Loucy (cell line): Measurements from ENCODE around the gene FBRSL1.

Experiments
- H2AFZ ChIP-seq: fragments of 200-600 bp; sonication (generic); 2 replicates; pipeline ENCODE4 v1.6.0; 2016; ENCODE audit warnings: antibody characterized with exemption, mild to moderate bottlenecking, low read length, moderate library complexity
- H3F3A ChIP-seq: fragments of 200-600 bp; 2 replicates; pipeline ENCODE4 v1.6.0; 2016; ENCODE audit warnings: antibody characterized with exemption, low read depth, mild to moderate bottlenecking
- H3K27me3 ChIP-seq: fragments of 200-600 bp; sonication (generic); 2 replicates; pipeline ENCODE4 v1.6.1; 2014; ENCODE audit warnings: low read length, mild to moderate bottlenecking; ENCODE audit not compliant: insufficient read depth, poor library complexity, severe bottlenecking
- H3K36me3 ChIP-seq: fragments of 200-600 bp; sonication (generic); 2 replicates; pipeline ENCODE4 v1.6.1; 2016; ENCODE audit warnings: low read length; ENCODE audit not compliant: insufficient read depth
- H3K4me1 ChIP-seq: fragments of 200-600 bp; sonication (generic); 2 replicates; pipeline ENCODE4 v1.5.1; 2014; ENCODE audit warnings: low read length, mild to moderate bottlenecking; ENCODE audit not compliant: insufficient read depth, poor library complexity, severe bottlenecking
- H3K4me2 ChIP-seq: fragments of 200-600 bp; sonication (generic); 2 replicates; pipeline ENCODE4 v1.6.0; 2014; ENCODE audit warnings: antibody characterized with exemption, low read length, low read depth, mild to moderate bottlenecking; ENCODE audit not compliant: poor library complexity, severe bottlenecking
- H3K4me3 ChIP-seq: fragments of 200-600 bp; sonication (generic); 2 replicates; pipeline ENCODE4 v1.5.1; 2014; ENCODE audit warnings: low read length, mild to moderate bottlenecking, mixed read lengths; ENCODE audit not compliant: poor library complexity, severe bottlenecking
- H3K79me2 ChIP-seq: fragments of 200-600 bp; sonication (generic); 2 replicates; pipeline ENCODE4 v1.6.1; 2014; ENCODE audit warnings: low read length; ENCODE audit not compliant: insufficient read depth
- H3K9ac ChIP-seq: fragments of 200-600 bp; sonication (generic); 2 replicates; pipeline ENCODE4 v1.6.0; 2014; ENCODE audit warnings: mild to moderate bottlenecking, low read depth, low read length, moderate library complexity; ENCODE audit not compliant: poor library complexity, severe bottlenecking
- H3K9me2 ChIP-seq: fragments of 200-600 bp; sonication (generic); replicated peaks from 2 replicates; pipeline ENCODE4 v1.6.1; 2016; ENCODE audit warnings: low read depth, low read length, mixed read lengths
- H3K9me3 ChIP-seq: fragments of 200-600 bp; sonication (generic); 2 replicates; pipeline ENCODE4 v1.6.1; 2014; ENCODE audit warnings: mild to moderate bottlenecking, antibody characterized with exemption, low read length, low read depth; ENCODE audit not compliant: insufficient read depth
- H4K20me1 ChIP-seq: fragments of 200-600 bp; sonication (generic); 2 replicates; pipeline ENCODE4 v1.6.0; 2014; ENCODE audit warnings: antibody characterized with exemption, low read length, mild to moderate bottlenecking; ENCODE audit not compliant: insufficient read depth, poor library complexity, severe bottlenecking
- CTCF ChIP-seq: fragments of 200-600 bp; sonication (generic); conservative IDR thresholded peaks from 2 replicates; pipeline ENCODE4 v1.5.1; 2014; ENCODE audit warnings: mild to moderate bottlenecking, antibody characterized with exemption, low read length
- EZH2phosphoT487 ChIP-seq: fragments of 200-600 bp; IDR thresholded peaks from 2 replicates; pipeline ENCODE4 v1.6.1; 2018; ENCODE audit warnings: antibody characterized with exemption, mild to moderate bottlenecking, moderate library complexity, borderline replicate concordance

FBRSL1 gene

GRCh38 chr12:132558042-132558856 is 68.3 kb downstream of the FBRSL1 start:
- Histone ChIP-seq H3K4me1 (peaks cover 39% of the 10 kb centered on the region), H3K4me3 (peak overlapping the region; percentile 90)

GRCh38 chr12:132558861-132559623 is 69.1 kb downstream of the FBRSL1 start:
- H3K9me3 ChIP-seq = no peaks in the 10 kb centered on the region
- no peaks in the 10 kb centered on the region for H3K27me3 ChIP-seq
- H3F3A ChIP-seq = peaks cover 4% of the 10 kb centered on the region; the same call in 1 of the 2 replicates
- peaks cover 21% of the 10 kb centered on the region for H4K20me1 ChIP-seq
- peaks cover 40% of the 10 kb centered on the region for H3K79me2 ChIP-seq
- H3K4me1 ChIP-seq = peaks cover 39% of the 10 kb centered on the region
- H3K4me3 ChIP-seq = peak overlapping the region; percentile 90
- H3K9ac ChIP-seq = peak overlapping the region; percentile 84
- H3K9me2 ChIP-seq = no peaks in the 10 kb centered on the region
- no peak for TF ChIP-seq EZH2phosphoT487
- TF ChIP-seq CTCF = no peak
- no peaks in the 10 kb centered on the region for H3K36me3 ChIP-seq
- H2AFZ ChIP-seq = no peak overlapping the region
- H3K4me2 ChIP-seq = peak overlapping the region; percentile 79

More at GRCh38 chr12:132558042-132558856, 68.3 kb downstream of the FBRSL1 start:
- H3K27me3 ChIP-seq = no peaks in the 10 kb centered on the region
- H3K9me3 ChIP-seq = no peaks in the 10 kb centered on the region
- peaks cover 21% of the 10 kb centered on the region for H4K20me1 ChIP-seq
- H3K79me2 ChIP-seq = peaks cover 33% of the 10 kb centered on the region
- TF ChIP-seq CTCF (no peak), EZH2phosphoT487 (no peak)
- H3K9ac ChIP-seq = peak overlapping the region; percentile 84
- no peaks in the 10 kb centered on the region for H3K36me3 ChIP-seq
- no peak overlapping the region for H2AFZ ChIP-seq
- peak overlapping the region; percentile 79 for H3K4me2 ChIP-seq
- peaks cover 4% of the 10 kb centered on the region; the same call in 1 of the 2 replicates for H3F3A ChIP-seq
- H3K9me2 ChIP-seq = no peaks in the 10 kb centered on the region

- peak overlapping the region; percentile 90 for H3K4me3 ChIP-seq
- peaks cover 39% of the 10 kb centered on the region for H3K4me1 ChIP-seq
- H2AFZ ChIP-seq = peak overlapping the region; percentile 45; the same call in 1 of the 2 replicates
- peaks cover 46% of the 10 kb centered on the region for H3K79me2 ChIP-seq
- H3K36me3 ChIP-seq = peaks cover under 1% of the 10 kb centered on the region; the same call in 1 of the 2 replicates
- peak overlapping the region; percentile 84 for H3K9ac ChIP-seq
- H3K9me2 ChIP-seq = no peaks in the 10 kb centered on the region
- peaks cover 4% of the 10 kb centered on the region; the same call in 1 of the 2 replicates for H3F3A ChIP-seq
- H3K27me3 ChIP-seq = no peaks in the 10 kb centered on the region
- peaks cover 23% of the 10 kb centered on the region for H4K20me1 ChIP-seq
- TF ChIP-seq CTCF = 0 out of 2 replicates have a peak, but pooled peaks have one; percentile 12
- TF ChIP-seq EZH2phosphoT487 = no peak
- no peaks in the 10 kb centered on the region for H3K9me3 ChIP-seq
- peak overlapping the region; percentile 96 for H3K4me2 ChIP-seq
These were observed 69.9 kb downstream of the FBRSL1 start for GRCh38 chr12:132559652-132560363.
